ENCODE results near the gene TMEM171.

DNA sequence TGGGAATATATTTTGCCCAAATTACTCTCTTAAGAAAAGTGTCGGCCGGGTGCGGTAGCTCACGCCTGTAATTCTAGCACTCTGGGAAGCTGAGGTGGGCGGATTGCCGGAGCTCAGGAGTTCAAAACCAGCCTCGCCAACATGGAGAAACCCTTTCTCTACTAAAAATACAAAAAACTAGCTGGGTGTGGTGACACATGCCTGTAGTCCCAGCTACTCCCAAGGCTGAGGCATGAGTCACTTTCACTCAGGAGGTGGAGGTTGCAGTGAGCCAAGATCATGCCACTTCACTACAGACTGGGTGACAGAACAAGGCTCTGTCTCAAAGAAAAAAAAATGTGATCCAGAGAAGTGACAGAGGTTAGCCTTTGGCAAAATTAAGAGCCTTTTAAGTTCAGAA, 26.4 kb upstream of the TMEM171 start:
- TF ChIP-seq, protein P1, sequence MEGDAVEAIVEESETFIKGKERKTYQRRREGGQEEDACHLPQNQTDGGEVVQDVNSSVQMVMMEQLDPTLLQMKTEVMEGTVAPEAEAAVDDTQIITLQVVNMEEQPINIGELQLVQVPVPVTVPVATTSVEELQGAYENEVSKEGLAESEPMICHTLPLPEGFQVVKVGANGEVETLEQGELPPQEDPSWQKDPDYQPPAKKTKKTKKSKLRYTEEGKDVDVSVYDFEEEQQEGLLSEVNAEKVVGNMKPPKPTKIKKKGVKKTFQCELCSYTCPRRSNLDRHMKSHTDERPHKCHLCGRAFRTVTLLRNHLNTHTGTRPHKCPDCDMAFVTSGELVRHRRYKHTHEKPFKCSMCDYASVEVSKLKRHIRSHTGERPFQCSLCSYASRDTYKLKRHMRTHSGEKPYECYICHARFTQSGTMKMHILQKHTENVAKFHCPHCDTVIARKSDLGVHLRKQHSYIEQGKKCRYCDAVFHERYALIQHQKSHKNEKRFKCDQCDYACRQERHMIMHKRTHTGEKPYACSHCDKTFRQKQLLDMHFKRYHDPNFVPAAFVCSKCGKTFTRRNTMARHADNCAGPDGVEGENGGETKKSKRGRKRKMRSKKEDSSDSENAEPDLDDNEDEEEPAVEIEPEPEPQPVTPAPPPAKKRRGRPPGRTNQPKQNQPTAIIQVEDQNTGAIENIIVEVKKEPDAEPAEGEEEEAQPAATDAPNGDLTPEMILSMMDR (IDR thresholded peaks at IDR 0.05) = no peak
- no peak for TF ChIP-seq EZH2 (IDR thresholded peaks at IDR 0.05)
- no peak for TF ChIP-seq EZH2phosphoT487 (IDR thresholded peaks at IDR 0.05)

All from neural progenitor cell (in vitro differentiated cells).